HG02938 (cell line): ENCODE data around the gene IDH2.
"Not testable (repeated sequence)": the region's sequence is repeated elsewhere in the genome, so short reads cannot be mapped to it uniquely, and the experiment has no call there.

ENCODE experiments used
- ATAC-seq: cut with Tn5 transposase; IDR thresholded peaks from one replicate; pipeline ENCODE4 v1.9.1; 2021; ENCODE audit warnings: mild to moderate bottlenecking, moderate library complexity; ENCODE audit not compliant: unreplicated experiment

Gene IDH2

DNA sequence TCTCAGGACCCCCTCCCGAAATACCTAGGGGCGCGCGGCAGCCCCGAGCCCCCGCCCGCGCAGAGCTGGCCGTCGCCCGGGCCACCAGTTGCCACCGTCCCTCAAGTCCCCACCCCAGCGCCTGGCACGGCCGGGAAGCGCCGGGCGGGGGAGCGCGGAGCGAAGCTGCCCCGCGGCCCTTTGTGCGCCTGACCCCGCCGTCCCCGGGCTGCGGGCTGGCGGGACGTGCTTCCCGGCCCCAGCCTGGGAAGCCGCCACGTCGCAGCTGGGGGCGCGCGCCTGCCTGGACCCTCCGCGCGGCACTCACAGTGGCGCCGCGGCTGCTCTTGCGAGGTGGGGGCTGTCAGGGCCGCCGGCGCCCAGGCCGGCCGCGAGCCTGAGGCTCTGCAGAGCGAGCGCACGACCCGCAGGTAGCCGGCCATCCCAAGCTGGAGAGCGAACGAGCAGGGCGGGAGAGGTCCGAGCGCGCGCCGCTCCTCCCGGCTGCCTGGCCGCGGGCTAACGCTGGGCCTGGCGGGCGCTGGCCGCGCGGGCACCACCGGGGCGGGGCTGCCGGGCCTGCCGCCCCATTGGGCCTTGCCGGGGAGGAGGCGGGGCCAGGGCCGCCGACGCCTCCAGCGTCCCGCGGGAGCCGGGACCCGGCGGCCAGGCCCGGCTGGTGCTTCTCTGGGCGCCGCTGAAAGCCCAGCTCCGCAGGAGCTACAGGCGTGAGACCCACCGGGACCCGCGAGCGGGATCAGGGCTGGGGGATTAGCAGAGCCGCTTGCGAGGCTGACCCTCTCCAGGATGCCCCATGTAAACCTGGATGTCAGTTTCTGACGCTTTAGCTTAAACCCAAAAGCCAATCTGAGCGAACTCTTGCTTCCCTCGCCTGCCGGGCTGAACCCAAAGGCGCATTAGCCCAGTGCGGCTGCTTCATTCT is at the start of gene IDH2:
Gene IDH2, minus strand, starts transcription at position 500 of the 922 bp plus-strand sequence. Its CDS starts 78 bp downstream, at position 422.
- ATAC-seq: no peak

DNA sequence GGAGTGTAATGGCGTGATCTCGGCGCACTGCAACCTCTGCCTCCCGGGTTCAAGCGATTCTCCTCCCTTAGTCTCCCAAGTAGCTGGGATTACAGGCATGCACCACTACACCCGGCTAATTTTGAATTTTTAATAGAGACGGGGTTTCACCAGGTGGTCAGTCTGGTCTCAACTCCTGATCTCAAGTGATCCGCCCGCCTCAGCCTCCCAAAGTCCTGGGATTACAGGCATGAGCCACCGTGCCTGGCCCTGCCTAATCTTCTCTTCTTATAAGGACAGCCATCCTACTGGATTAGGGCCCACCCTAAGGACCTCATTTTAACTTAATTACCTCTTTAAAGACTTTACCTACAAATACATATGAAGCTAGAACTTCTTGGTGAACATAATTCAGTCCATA is 48.3 kb upstream of the IDH2 start:
- ATAC-seq: not testable (repeated sequence)

DNA sequence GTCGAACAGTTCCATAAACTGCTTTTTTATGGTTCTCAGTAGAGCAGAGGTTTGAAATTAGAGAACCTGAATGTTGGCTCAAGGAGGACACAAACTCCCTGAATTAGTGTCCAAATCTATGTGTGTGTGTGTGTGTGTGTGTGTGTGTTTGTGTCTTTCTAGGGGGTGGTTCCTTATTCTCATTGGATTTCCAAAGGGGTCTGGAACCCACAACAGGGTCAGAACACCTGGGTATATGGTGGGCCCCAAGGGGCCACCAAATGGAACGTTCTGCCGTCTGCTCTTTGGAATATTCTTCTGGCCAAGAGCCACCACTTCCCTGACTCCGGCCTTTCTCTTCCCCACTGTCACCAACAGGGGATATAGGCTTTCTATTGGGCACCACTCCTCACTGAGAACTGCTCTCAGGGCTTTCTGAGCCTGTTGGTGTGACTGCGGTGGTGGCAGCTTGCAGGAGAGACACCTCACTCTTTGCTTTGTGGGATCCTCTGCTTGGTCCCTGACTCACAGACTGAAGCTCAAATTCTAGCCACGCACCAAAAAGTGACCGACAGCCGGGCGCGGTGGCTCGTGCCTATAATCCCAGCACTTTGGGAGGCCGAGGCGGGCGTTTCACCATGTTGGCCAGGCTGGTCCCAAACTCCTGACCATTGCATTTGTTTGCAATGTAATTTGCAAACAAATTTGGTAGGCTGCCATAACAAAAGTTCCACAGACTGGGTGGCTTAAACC is 47.5 kb upstream of the IDH2 start:
- no peak for ATAC-seq

DNA sequence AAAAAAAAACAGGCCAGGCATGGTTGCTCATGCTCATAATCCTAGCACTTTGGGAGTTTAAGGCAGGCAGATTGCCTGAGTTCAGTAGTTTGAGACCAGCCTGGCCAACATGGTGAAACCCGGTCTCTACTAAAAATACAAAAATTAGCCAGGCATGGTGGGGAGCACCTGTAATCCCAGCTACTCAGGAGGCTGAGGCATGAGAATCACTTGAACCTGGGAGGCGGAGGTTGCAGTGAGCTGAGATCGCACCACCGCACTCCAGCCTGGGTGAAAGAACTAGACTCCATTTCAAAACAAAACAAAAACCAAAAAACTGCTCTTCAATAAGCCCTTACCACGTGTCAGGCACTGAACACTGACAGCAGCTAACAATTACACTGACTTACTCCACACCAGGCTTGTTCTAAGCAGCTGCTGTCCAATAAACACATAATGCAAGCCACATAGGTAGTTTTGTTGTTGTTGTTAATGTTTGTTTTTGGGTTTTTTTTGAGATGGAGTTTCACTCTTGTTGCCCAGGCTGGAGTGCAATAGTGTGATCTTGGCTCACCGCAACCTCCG is 44.0 kb upstream of the IDH2 start:
- ATAC-seq: not testable (repeated sequence)

DNA sequence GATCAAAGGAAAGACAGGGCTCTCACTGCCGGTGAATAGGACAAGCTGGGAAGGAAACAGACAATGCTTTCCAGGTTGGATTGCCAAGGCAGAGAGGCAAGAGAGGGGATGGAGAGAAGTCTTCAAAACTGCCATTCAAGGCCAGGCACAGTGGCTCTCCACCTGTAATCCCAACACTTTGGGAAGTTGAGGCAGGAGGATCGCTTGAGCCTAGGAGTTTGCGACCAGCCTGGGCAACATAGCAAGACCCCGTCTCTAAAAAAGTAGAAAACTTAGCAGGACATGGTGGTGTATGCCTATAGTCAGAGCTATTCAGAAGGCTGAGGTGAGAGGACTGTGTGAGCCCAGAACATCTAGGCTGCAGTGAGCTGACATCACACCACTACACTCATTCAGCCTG is 43.5 kb upstream of the IDH2 start:
- ATAC-seq: no peak

DNA sequence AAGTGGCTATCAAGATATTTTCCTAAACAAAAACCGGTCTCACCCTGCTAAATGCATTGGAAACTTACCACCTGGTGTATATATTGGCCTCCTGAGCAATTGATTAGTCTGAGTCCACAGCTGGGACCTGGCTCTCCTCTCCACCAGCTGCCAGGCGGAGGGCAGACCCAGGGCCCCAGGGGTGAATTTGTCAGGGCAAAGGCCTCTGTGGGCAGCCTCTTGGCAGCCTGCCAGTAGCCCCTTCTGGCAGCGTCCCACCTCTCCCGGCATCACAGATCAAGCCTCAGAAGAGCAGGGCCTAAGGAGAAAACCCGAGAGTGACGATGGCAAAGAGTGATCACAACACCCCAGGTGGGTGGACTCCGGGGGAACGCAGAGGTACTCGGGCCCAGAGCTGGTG is 43.0 kb upstream of the IDH2 start:
- no peak for ATAC-seq

DNA sequence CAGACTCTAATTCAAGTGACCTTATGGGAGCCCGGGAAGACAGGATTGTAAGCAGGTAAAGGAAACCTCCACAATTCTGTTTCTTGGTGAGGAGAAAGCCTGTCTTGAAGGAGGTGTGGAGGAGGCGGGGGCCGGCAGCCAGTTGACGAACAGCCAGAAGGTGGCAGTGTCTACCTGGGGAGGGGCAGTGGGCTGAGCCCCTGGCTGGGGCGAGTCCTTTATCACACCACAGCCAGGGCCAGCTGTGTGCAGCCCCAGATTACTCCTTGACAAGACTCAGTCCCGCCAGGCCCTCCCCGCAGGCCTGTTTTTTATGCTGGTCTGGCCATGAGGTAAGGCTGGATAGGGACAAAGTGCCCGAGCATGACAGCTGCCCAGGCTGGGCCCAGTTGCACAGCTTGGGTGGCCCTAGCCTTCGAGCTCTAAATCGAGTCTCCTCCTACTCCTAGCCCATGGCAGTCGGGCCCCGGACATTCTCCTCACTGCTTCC is 40.9 kb upstream of the IDH2 start:
- no peak for ATAC-seq

DNA sequence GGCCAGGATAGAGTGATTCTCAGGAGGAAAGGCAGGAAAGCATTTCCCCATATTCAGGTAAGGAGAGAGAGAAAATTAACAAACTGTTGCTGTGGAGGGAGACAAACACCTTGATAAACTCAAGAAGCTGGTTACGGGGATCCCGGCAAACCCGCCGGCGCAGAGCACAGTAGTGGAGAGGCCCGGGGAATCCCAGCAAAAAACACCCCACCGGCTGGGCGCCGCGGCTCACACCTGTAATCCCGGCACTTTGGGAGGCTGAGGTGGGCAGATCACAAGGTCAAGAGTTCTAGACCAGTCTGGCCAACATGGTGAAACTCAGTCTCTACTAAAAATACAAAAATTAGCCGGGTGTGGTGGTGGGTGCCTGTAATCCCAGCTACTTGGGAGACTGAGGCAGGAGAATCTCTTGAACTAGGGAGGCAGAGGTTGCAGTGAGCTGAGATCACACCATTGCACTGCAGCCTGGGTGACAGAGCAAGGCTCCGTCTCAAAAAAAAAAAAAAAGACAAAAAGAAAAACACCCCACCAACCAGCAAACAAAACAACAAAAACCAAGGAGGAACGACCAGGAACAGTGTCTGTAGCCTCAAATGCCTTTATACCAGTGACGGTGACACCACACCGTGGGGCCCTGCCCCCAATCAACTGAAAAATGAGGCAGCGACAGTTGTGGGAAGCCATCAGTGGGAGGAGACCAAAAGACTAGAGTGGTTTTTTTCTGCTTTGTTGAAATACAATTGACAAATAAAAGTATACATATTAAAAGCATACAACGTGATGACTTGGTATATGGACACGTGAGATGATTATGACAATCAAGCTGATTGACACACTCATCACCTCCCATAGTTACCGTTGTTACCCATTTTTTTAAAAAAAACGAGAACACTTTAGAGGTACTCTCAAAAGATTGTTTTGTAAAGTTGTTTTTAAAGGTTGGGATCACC is 40.2 kb upstream of the IDH2 start:
- no peak for ATAC-seq

DNA sequence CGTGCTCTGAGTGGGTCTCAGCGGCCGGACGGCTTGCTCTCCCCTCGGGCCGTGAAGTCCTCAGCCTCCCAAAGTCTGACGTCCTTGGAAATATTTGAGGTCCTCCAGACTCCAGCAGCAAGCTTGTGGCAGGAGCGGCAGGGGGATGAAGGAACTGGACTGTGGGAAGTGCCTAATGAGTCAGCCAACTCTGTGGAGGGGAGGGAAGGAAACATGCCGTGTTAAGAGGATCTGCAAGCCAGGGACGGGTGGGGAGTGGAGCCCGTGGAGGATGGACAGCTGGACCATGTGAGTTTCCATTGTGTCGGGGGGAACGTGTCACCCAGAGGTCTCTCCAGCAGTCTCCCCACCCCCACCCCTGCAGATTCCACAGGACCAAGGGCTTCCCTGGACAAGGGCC is 39.4 kb upstream of the IDH2 start:
- ATAC-seq: no peak

DNA sequence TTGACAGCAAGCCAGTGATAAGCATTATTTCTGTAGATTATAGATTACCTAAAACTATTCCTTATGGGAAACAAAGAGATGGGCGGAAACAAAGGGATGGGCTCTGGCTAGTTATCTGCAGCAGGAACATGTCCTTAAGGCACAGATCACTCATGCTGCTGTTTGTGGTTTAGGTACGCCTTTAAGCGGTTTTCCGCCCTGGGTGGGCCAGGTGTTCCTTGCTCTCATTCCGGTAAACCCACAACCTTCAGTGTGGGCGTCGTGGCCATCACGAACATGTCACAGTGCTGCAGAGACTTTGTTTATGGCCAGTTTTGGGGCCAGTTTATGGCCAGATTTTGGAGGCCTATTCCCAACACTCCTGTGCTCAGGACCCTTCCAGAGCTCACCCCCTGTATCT is 37.3 kb upstream of the IDH2 start:
- ATAC-seq: not testable (repeated sequence)

DNA sequence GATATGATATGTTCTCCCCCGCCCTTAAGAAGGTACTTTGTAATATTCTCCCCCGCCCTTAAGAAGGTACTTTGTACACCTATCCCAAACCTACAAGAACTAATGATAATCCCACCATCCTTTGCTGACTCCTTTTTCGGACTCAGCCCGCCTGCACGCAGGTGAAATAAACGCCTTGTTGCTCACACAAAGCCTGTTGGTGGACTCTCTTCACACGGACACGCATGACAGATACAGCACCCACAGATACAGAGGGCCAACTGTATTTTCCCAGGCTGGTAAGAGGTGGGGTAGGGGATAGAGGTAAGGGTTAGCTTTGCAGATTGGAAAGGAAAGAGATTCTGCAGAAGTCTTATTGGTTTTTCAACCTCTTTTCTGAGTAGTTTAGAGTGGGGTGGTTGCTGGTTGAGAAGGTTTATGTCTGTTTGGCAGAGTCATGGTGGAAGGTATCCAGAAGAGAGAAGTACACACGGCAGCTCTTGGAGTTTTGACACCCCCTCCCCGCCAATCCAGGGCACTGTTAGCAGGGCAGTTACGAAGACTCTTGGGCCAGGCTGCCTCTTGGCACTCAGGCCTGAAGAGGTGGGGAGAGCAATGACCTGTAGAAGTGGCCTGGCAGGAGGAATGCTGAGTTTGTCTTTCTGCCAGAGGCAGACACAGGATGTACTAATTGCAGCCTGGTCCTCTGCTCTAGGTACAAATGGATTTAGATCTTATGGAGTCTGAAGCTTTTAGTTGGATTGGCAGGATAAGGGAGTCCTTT is 36.0 kb upstream of the IDH2 start:
- no peak for ATAC-seq

DNA sequence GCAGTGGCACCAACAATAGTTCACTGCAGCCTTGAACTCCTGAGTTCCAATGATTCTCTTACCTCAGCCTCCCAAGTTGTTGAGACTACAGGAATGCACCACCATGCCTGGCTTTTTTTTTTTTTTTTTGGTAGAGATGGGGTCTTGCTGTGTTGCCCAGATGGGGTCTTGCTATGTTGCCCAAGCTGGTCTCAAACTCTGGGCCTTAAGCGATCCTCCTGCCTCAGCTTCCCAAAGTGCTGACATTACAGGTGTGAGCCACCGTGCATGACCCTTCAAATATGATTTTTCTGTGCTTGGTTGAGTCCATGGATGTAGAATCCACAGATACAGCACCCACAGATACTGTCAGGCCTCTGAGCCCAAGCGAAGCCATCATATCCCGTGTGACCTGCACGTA is 30.2 kb upstream of the IDH2 start:
- ATAC-seq: no peak

DNA sequence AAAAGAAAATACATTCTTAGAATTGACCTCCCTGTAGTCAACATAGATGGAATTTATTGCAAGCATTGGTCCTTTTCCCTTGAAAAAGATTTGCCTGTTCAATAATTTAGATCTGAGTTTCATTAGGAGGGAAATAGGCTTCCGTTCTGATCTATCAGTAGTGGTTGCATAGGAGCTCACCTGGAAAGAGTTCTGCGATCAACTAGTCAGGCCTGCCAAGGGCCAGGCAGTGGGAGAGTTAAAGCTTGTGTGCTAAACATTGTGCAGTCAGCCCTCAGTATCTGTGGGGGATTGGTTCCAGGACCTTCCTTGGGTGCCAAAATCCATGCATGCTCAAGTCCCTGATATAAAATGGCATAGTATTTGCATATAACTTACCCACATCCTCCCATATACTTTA is 29.6 kb upstream of the IDH2 start:
- no peak for ATAC-seq

DNA sequence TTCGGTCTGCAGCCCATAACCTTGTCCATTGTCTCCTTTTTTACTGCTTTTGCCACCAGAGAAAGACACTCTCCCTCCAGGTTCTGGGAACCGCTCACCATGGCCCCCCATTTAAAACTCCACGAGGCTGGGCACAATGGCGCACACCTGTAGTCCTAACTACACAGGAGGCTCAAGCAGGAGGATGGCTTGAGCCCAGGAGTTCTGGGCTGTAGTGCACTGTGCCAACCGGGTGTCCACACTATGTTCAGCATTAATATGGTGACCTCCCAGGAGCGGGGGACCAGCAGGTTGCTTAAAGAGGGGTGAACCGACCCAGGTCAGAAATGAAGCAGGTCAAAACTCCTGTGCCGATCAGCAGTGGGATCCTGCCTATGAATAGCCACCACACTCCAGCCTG is 28.0 kb upstream of the IDH2 start:
- ATAC-seq: no peak

DNA sequence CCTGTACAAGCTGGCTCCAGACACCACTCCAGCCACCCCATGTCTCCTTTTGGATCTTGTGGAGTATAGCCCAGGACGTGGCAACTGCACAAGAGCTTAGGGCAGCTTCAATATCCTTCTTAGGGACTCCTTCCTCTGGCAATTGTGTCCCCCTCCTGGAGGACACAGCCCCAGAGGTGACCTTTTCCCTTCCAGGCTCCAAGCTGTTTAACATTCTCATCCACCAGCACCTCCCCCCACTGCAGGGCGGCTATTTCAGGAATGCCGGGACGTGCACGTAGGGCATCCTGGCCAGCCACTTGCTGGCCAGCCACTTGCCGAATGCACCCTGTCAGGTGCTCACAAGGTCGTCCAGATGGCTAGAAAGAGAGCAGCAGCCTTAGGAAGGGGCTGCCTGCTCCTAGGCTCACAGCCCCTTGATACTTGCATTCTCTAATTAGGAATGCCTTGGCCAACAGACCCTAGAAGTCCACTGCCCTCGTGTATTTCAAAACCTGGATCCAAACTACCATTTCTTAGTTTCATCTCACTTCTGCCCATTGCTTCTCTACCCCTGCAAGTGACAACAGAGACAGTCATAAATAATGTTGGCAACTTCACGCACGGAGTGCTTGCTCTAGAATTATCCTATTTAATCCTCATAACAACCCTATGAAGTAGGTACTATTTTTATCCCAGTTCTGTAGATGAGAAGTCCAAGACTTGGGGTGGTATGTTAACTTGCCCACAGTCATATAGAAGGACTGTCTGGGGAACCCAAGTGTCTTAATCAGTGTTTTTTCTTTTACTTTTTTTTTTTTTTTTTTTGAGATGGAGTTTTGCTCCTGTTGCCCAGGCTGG is 24.5 kb upstream of the IDH2 start:
- ATAC-seq: no peak

DNA sequence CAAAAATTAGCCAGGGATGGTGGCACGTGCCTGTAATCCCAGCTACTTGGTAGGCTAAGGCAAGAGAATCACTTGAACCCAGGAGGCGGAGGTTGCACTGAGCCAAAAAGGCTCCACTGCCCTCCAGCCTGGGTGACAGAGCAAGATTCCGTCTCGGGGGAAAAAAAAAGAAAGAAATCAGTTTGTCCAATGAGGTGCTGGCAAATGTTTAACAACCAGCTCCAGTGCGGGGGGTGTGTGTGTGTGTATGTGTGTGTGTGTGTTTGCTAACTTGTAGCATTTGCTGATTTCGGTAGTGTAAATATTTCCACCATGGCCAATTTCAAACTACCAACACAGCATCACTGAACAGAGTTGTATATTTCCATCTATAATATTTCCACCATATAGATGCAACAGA is 23.8 kb upstream of the IDH2 start:
- no peak for ATAC-seq

DNA sequence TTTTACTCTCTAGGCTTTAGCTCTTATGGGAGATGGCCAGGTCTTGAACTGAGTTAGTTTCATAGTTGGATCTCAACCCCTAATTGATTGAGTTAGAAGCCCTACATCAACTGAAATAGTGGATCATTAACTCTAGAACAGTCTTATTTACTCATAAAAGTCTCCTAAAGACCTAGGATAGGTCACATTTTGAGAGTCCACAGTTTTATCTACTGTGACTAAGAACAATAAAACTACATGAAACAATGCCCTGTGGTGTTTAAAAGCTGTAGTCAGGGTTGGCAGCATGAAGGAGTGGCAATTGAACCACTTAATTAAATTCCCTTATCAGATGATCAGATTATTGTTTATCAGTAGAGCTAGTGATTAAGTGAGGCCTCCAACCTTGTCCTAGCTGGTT is 22.2 kb upstream of the IDH2 start:
- ATAC-seq: no peak

DNA sequence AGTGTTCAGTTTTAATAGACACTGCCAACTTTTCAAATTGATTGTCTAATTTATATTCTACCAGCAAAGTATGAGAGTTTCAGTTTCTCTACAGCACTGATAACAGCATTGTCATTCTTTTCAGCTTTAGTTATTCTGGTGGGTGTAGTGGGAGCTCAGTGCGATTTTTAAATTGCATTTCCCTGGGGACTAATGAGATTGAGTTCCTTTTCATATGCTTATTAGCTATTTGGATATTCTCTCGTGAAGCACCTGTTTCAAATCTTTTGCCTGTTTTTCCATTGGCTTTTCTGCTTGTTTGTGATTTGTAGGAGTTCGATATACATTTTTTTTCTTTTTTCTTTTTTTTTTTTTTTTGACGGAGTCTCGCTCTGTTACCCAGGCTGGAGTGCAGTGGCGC is 18.8 kb upstream of the IDH2 start:
- no peak for ATAC-seq

DNA sequence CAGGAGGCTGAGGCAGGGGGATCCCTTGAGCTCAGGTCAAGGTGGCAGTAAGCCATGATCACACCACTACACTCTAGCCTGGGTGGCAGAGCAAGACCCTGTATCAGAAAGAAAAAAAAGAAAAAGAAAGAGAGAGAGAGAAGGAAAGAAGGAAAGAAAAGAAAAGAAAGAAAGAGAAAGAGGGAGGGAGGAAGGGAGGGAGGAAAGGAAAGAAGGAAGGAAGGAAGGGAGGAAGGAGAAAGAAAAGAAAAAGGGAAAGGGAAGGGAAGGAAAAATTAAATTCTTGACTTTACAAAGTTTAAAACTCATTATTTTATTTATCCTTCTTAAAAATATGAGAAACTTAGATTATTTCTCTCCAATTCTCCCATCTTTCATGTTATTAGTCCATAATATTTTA is 17.1 kb upstream of the IDH2 start:
- no peak for ATAC-seq
